ACC112 (cell line): ENCODE results near the gene KLB.

Experiments
- H2AFZ ChIP-seq: fragments of 200-600 bp; sonication (generic); one replicate; pipeline ENCODE4 v1.6.0; 2017; ENCODE audit warnings: antibody characterized with exemption, low read length; ENCODE audit not compliant: unreplicated experiment
- H3K27ac ChIP-seq: fragments of 200-600 bp; sonication (generic); 2 replicates; pipeline ENCODE4 v1.5.1; 2014; ENCODE audit warnings: low read depth, mild to moderate bottlenecking, antibody characterized with exemption, low read length, moderate library complexity
- H3K27me3 ChIP-seq: fragments of 200-600 bp; sonication (generic); 2 replicates; pipeline ENCODE4 v1.6.1; 2014; ENCODE audit warnings: mild to moderate bottlenecking, antibody characterized with exemption, low read length, moderate library complexity, mixed read lengths; ENCODE audit not compliant: insufficient read depth
- H3K36me3 ChIP-seq: fragments of 200-600 bp; sonication (generic); 2 replicates; pipeline ENCODE4 v1.6.1; 2016; ENCODE audit warnings: mild to moderate bottlenecking, antibody characterized with exemption, low read length, moderate library complexity, mixed read lengths; ENCODE audit not compliant: insufficient read depth
- H3K4me1 ChIP-seq: fragments of 200-600 bp; sonication (generic); one replicate; pipeline ENCODE4 v1.6.1; 2016; ENCODE audit warnings: low read length, mixed read lengths; ENCODE audit not compliant: insufficient read depth, unreplicated experiment, control insufficient read depth
- H3K4me3 ChIP-seq: fragments of 200-600 bp; sonication (generic); 2 replicates; pipeline ENCODE4 v1.5.1; 2014; ENCODE audit warnings: mild to moderate bottlenecking, low read depth, low read length
- H3K79me2 ChIP-seq: fragments of 200-600 bp; sonication (generic); one replicate; pipeline ENCODE4 v1.6.0; 2016; ENCODE audit warnings: low read length; ENCODE audit not compliant: control insufficient read depth, unreplicated experiment, insufficient read depth

KLB gene

DNA sequence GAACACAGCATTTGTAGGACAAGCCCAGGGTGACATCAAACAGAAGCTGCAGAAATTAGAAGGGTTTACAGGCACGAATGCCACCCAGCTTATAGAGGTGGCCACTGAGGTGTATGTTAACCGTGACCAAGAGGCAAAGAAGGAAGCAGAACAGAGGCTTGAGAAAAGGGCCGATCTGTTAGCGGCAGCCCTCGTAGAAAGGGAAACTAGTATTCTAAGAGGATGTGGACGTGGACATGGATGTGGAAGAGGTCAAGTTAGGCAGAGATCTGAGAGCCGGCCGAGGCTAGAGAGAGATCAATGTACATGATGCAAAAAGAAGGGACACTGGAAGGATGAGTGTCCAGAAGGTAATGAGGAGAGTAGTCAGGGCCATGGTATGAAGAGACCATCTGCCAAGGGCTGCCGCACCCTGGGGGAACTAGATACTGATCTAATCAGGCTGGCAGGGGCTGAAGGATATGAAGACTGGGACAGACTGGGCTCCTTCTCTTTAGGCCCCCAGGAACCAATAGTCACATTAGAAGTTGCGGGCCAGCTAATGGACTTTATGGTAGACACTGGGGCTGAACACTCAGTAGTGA, 79.6 kb downstream of the KLB start:
- Histone ChIP-seq H3K4me3 (no peak overlapping the region), H3K27ac (no peak overlapping the region), H3K4me1 (no peaks in the 10 kb centered on the region), H3K79me2 (no peaks in the 10 kb centered on the region), H3K36me3 (no peaks in the 10 kb centered on the region), H3K27me3 (no peaks in the 10 kb centered on the region), H2AFZ (no peak overlapping the region)

DNA sequence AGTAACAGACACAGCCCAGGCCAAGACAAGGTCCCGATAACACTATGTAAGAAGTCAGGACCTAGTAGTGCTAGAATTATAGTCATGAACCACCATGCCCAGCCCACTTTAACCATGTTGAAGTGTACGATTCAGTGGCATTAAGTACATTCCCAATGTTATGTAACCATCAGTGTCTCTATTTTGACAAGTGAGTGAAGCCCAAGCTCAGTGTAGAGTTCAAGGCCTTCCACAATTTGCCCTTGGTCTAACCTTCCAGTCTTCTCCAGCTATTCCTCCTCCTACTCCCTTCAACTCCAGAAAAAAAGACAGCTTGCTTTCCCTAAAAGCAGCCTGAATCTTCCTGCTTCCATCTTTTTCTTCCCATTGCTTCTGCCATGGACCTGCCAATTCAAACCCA, 83.6 kb downstream of the KLB start:
- Histone ChIP-seq H3K4me1 (peaks cover under 1% of the 10 kb centered on the region), H3K27ac (no peak overlapping the region), H3K79me2 (no peaks in the 10 kb centered on the region), H2AFZ (no peak overlapping the region), H3K36me3 (no peaks in the 10 kb centered on the region), H3K27me3 (no peaks in the 10 kb centered on the region), H3K4me3 (no peak overlapping the region)

DNA sequence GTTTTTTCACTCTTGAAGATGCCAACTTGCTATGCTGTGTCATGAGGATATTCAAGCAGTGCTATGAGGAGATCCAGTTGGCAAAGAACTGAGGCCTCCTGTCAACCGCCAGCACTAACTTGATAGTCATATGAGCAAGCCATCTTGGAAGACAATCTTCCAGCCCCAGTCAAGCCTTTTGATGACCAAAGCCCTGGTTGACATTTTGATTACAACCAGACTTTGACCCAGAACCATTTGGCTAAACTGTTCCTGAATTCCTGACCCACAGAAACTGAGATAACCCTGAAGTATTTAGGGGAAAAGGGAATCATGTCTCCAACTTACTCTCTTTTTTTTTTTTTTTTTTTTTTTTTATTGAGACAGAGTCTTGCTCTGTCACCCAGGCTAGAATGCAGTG, 87.6 kb downstream of the KLB start:
- H2AFZ ChIP-seq, result no peak overlapping the region
- H3K36me3 ChIP-seq, result peaks cover 13% of the 10 kb centered on the region
- H3K4me3 ChIP-seq, result no peak overlapping the region
- H3K79me2 ChIP-seq, result no peaks in the 10 kb centered on the region
- peaks cover 8% of the 10 kb centered on the region for H3K4me1 ChIP-seq
- H3K27ac ChIP-seq, result no peak overlapping the region
- H3K27me3 ChIP-seq, result no peaks in the 10 kb centered on the region

DNA sequence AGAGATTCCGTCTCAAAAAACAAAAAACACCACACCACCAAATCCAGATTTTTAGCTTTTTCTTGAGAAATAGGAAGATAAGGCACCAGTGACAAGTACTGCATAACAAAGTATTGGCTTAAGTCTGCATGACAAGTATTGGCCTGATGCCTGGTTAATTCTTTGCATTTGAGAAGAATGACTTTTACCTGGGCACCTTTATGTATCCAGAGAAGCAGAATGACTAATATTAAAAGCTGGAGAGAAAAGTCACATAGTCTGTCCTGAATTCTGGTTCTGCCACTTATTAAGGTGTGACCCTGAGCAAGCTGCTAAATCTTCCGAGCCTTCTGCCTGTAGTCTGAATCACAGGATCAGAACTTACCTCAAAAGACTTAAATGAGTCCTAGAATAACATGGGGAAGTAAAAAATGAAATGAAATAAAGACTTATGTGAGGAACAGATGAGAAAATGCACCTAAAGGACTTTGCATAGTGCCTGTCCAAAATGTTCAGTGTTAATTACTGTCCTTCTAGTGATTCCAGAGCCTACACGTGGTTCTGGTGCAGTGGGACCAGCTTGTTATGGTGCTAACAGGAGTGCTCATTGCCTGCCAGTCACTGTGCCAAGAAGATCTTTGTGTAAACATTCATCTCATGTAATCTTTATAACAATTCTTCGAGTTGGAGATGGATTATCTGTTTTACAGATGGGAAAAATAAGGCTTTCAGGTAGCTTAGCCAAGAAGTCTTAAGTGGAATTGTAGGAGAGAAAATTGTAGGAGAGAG, 88.9 kb downstream of the KLB start:
- peaks cover 16% of the 10 kb centered on the region for H3K36me3 ChIP-seq
- H3K4me3 ChIP-seq, result no peak overlapping the region
- peak overlapping the region; percentile 7; the same call in 1 of the 2 replicates for H3K27ac ChIP-seq
- no peaks in the 10 kb centered on the region for H3K27me3 ChIP-seq
- no peak overlapping the region for H2AFZ ChIP-seq
- H3K79me2 ChIP-seq, result no peaks in the 10 kb centered on the region
- H3K4me1 ChIP-seq, result peaks cover 8% of the 10 kb centered on the region

DNA sequence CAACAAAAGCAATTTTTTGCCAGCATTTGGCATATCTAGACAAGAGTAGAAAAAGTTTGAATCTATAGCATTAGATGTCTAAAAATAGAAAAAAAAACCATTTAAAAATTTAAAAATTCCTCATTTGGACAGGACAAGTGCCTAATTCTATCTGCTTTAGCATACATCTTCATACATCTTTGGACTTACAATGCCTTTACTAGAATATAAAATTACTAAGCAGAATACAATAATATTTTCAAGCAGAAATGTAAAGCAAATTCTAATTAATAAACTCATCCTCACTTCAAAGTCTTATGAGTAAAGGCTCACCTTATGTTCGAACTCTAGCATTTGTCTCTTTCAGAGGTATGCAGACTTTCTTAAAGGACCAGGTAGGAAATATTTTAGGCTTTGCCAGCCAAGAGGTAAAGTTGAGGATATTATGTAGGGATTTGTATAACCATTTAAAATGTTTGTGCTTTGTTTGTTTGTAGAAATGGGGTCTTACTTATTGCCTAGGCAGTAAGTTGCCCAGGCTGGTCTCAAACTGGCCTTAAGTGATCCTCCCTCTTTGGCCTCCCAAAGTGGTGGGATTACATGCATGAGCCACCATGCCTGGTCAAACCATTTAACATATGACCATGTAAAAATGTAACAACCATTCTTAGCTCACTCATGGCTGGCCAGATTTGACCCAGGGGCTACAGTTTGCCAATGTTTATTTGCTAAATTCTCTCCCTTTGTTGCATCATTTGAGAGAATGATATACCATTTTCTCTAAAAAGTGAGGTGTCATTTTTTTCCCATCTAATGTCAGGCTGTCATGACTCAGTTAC, 91.4 kb downstream of the KLB start:
- Histone ChIP-seq H3K4me1 (peaks cover 24% of the 10 kb centered on the region), H3K36me3 (peaks cover 21% of the 10 kb centered on the region), H3K79me2 (peaks cover 3% of the 10 kb centered on the region), H3K4me3 (no peak overlapping the region), H3K27me3 (no peaks in the 10 kb centered on the region), H2AFZ (no peak overlapping the region), H3K27ac (peak overlapping the region; percentile 1; the same call in 1 of the 2 replicates)

DNA sequence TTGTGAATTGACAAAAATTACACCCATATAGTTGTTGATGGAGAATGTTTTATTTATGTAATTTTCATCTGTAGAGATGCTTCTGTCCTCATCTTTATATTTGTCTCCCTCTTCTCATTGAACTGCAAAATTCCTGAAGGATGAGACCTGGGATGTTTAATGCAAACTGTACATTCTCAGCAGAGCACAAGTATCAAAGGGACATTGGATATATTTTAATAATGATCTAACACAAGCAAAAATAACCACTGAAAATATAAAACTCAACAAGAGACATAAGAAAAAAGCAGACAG, 91.9 kb downstream of the KLB start:
- Histone ChIP-seq H3K4me3 (no peak overlapping the region), H3K27ac (peak overlapping the region; percentile 1; the same call in 1 of the 2 replicates), H3K36me3 (peaks cover 27% of the 10 kb centered on the region), H3K79me2 (peaks cover 3% of the 10 kb centered on the region), H3K4me1 (peaks cover 30% of the 10 kb centered on the region), H2AFZ (no peak overlapping the region), H3K27me3 (no peaks in the 10 kb centered on the region)
